H1 (cell line): ENCODE data around the gene ABHD14A. TPM values are rescaled to one million over a fixed set of nuclear protein-coding genes. Genes with fewer than 3 reads are reported as not detected.

Experiments
- BACH1 ChIP-seq: IDR thresholded peaks from 2 replicates; pipeline ENCODE4 v1.6.1; 2012; ENCODE audit warnings: low read length, improper control_type of control experiment
- CTCF ChIP-seq, 3 experiments: IDR thresholded peaks; 1 replicate in 2 of 3; 2 replicates in 1 of 3; pipeline versions ENCODE4 v1.5.1 to v1.6.1; 2011; ENCODE audit warnings: low read length in 3 of 3, mild to moderate bottlenecking in 3 of 3, inconsistent platforms in 2 of 3, low read depth in 1 of 3, moderate library complexity in 1 of 3; ENCODE audit not compliant: insufficient read depth in 1 of 3; ENCODE audit errors: control extremely low read depth in 1 of 3
- E2F6 ChIP-seq: IDR thresholded peaks from 2 replicates; pipeline ENCODE4 v1.6.1; 2012; ENCODE audit warnings: inconsistent platforms
- MAFK ChIP-seq: IDR thresholded peaks from 2 replicates; pipeline ENCODE4 v1.6.1; 2012; ENCODE audit warnings: low read depth, mild to moderate bottlenecking, improper control_type of control experiment, low read length
- NANOG ChIP-seq: IDR thresholded peaks from 2 replicates; pipeline ENCODE4 v1.6.1; 2011; ENCODE audit warnings: low read length, low read depth, mild to moderate bottlenecking, inconsistent platforms; ENCODE audit not compliant: insufficient read depth, poor library complexity, severe bottlenecking
- TAF1 ChIP-seq: IDR thresholded peaks from 2 replicates; pipeline ENCODE4 v1.6.1; 2011; ENCODE audit warnings: mild to moderate bottlenecking, low read depth, low read length
- YY1 ChIP-seq: IDR thresholded peaks from 2 replicates; pipeline ENCODE4 v1.6.1; 2011; ENCODE audit warnings: low read depth, mild to moderate bottlenecking, low read length
- polyA plus RNA-seq, 7 experiments: library from polyadenylated mRNA; depleted of rRNA in 3 of 7; stranded (reverse) in 5 of 7; unstranded in 2 of 7; fragments of >200 nt in 5 of 7; fragments of 200-250 nt in 2 of 7; gene quantifications; 1 replicate in 5 of 7; 2 replicates in 1 of 7; 4 replicates in 1 of 7; pipeline versions ENCODE4 v1.2.1 to v1.2.3, GENCODE V29; 2011 to 2013; ENCODE audit warnings: missing spikeins in 2 of 7, mixed read lengths in 2 of 7
- total RNA-seq: library from RNA; stranded (reverse); fragmentation: NEBNext Ultra II Directional; extraction: Animal tissue kit (Norgen Biotek cat#: 25700); gene quantifications from 2 replicates; pipeline ENCODE4 v1.2.1, GENCODE V29; 2021

ABHD14A gene
- total and polyA plus RNA-seq, 2 of the 8 experiments (the other 6 are each of a cell fraction or from before 2014, with no cell fraction given): 4.6 to 9.8 TPM

- no peak for TF ChIP-seq CTCF (IDR thresholded peaks at IDR 0.05; ENCODE audit: control extremely low read depth in 1 of 3, insufficient read depth in 1 of 3, low read depth in 1 of 3, low read length in 3 of 3)
- no peak for TF ChIP-seq BACH1
- TF ChIP-seq MAFK: no peak
- no peak for TF ChIP-seq E2F6
- TF ChIP-seq NANOG: no peak
- TF ChIP-seq YY1: no peak
- no peak for TF ChIP-seq TAF1
These were observed 40.8 kb downstream of the ABHD14A start (continued) for GRCh38 chr3:52015438-52016228.
